Activated CD4-positive, alpha-beta T cell treated with anti-CD3 and anti-CD28 coated beads, Interleukin-2, amount 50 U/mL, for 4 hours (primary cell): ENCODE results near the gene TBX21.

ENCODE experiments used
- DNase-seq, 2 experiments: peaks; one replicate each; pipeline ENCODE4 v3.0.0-alpha.2; 2020

The TBX21 gene

GRCh38 chr17:47713980-47714700 lies 18.9 kb upstream of the TBX21 start:
- no peak for DNase-seq

GRCh38 chr17:47714773-47715396 lies 18.2 kb upstream of the TBX21 start:
- DNase-seq, result no peak

GRCh38 chr17:47715669-47716325 lies 17.2 kb upstream of the TBX21 start:
- no peak for DNase-seq

GRCh38 chr17:47716375-47716774 lies 16.7 kb upstream of the TBX21 start:
- no peak for DNase-seq

GRCh38 chr17:47717261-47717697 lies 15.8 kb upstream of the TBX21 start:
- DNase-seq, result peak; percentile 40 to 43

GRCh38 chr17:47717979-47718621 lies 14.9 kb upstream of the TBX21 start:
- DNase-seq, result peak; percentile 59 to 73

GRCh38 chr17:47718634-47719405 lies 14.2 kb upstream of the TBX21 start:
- DNase-seq, result no peak

- peak; percentile 61 to 62 for DNase-seq
These were observed 13.5 kb upstream of the TBX21 start for GRCh38 chr17:47719411-47720152.

GRCh38 chr17:47720196-47720595 lies 12.8 kb upstream of the TBX21 start:
- DNase-seq, result no peak

- peak; percentile 98 to 99 for DNase-seq
These were observed 12.1 kb upstream of the TBX21 start for GRCh38 chr17:47720754-47721533.

GRCh38 chr17:47721725-47722124 lies 11.3 kb upstream of the TBX21 start:
- no peak for DNase-seq

- no peak for DNase-seq
These were observed 8.3 kb upstream of the TBX21 start for GRCh38 chr17:47724705-47725104.

GRCh38 chr17:47725446-47726111 lies 7.5 kb upstream of the TBX21 start:
- DNase-seq, result no peak

GRCh38 chr17:47726796-47727703 lies 6.0 kb upstream of the TBX21 start:
- DNase-seq, result no peak

- DNase-seq, result no peak
These were observed 5.4 kb upstream of the TBX21 start for GRCh38 chr17:47727704-47728036.

GRCh38 chr17:47728214-47728877 lies 4.7 kb upstream of the TBX21 start:
- DNase-seq, result no peak

- no peak for DNase-seq
These were observed 3.6 kb upstream of the TBX21 start for GRCh38 chr17:47729476-47729875.

- DNase-seq, result no peak
These were observed 2.4 kb upstream of the TBX21 start for GRCh38 chr17:47730681-47731080.

GRCh38 chr17:47731396-47731795 lies 1.6 kb upstream of the TBX21 start:
- no peak for DNase-seq
